ENCODE measurements around the gene PPM1D.
"Not testable (repeated sequence)": the region's sequence is repeated elsewhere in the genome, so short reads cannot be mapped to it uniquely, and the experiment has no call there.

The PPM1D gene

GRCh38 chr17:60671482-60671881 is 71.5 kb downstream of the PPM1D start:
- H3K27me3 ChIP-seq (ENCODE audit: control insufficient read depth, insufficient read depth, low read length) = no peaks in the 10 kb centered on the region
- no peaks in the 10 kb centered on the region for H3K36me3 ChIP-seq (ENCODE audit: control insufficient read depth, insufficient read depth, low read length)
- no peak overlapping the region for H3K4me3 ChIP-seq (ENCODE audit: low read depth, low read length)
- H3K9ac ChIP-seq (ENCODE audit: low read depth, low read length) = no peak overlapping the region
- no peaks in the 10 kb centered on the region for H3K4me1 ChIP-seq (ENCODE audit: control insufficient read depth, insufficient read depth, low read length)
- no peak overlapping the region for H3K27ac ChIP-seq (ENCODE audit: low read depth, low read length)
- H3K9me3 ChIP-seq (ENCODE audit: control insufficient read depth, insufficient read depth, low read length) = no peaks in the 10 kb centered on the region

DNA sequence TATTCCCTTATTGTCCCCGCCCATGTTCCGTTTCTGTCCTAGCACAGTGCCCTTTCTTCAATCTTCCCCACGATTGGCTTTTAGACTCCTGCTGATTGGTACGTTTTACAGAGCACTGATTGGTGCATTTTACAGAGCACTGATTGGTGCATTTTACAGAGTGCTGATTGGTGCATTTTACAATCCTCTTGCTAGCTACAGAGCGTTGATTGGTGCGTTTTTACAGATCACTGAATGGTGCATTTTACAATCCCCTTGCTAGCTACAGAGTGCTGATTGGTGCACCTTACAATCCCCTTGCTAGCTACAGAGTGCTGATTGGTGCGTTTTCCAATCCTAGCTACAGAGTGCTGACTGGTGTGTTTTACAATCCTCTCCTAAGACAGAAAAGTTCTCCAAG is 74.6 kb downstream of the PPM1D start:
- H3K9me3 ChIP-seq (ENCODE audit: control insufficient read depth, insufficient read depth, low read length); H3K36me3 ChIP-seq (ENCODE audit: control insufficient read depth, insufficient read depth, low read length); H3K27ac ChIP-seq (ENCODE audit: low read depth, low read length): not testable (repeated sequence)

DNA sequence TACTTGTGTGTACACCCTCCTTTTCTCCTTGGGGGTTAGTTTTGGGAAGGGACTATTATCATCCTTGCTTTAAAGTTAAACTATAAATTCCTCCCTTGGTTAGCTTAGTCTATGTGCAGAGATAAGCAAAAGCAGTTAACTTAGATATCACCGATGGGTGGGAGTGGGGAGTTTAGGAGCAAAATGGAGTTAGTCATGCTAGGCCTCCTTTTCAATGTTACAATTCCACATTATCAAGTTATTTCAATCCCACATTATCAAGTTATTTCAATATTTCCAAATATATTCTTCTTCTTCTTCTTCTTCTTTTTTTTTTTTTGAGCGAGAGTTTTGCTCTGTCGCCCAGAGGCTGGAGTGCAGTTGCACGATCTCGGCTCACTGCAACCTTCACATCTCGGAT is 76.0 kb downstream of the PPM1D start:
- Histone ChIP-seq H3K36me3 (ENCODE audit: control insufficient read depth, insufficient read depth, low read length) (no peaks in the 10 kb centered on the region), H3K9me3 (ENCODE audit: control insufficient read depth, insufficient read depth, low read length) (no peaks in the 10 kb centered on the region), H3K4me3 (ENCODE audit: low read depth, low read length) (no peak overlapping the region)

More for the DNA sequence above, 74.6 kb downstream of the PPM1D start:
- not testable (repeated sequence) for H3K4me3 ChIP-seq (ENCODE audit: low read depth, low read length); H3K27me3 ChIP-seq (ENCODE audit: control insufficient read depth, insufficient read depth, low read length); H3K4me1 ChIP-seq (ENCODE audit: control insufficient read depth, insufficient read depth, low read length); H3K9ac ChIP-seq (ENCODE audit: low read depth, low read length)

DNA sequence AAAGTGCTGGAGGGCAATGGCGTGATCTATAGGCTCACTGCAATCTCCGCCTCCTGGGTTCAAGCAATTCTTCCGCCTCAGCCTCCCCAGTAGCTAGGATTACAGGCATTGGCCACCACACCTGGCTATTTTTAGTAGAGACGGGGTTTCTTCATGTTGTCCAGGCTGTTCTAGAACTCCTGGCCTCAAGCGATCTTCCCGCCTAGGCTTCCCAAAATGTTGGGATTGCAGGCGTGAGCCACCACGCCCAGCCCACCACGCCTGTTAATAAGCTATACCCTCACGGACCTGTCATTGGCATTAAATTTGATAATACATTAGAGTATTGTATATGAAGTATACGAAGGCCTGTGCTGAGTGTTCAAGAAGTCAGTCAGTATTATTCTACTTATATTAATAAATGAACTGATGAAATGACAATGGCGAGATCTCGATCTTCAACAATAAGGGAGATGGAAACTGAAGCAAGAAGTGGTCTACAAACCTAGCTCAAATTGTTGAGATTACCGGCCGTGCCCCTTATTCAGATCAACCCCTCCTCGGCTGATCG is 76.8 kb downstream of the PPM1D start:
- Histone ChIP-seq H3K4me3 (ENCODE audit: low read depth, low read length) (peak overlapping the region; percentile 78), H3K27ac (ENCODE audit: low read depth, low read length) (no peak overlapping the region), H3K9ac (ENCODE audit: low read depth, low read length) (no peak overlapping the region), H3K4me1 (ENCODE audit: control insufficient read depth, insufficient read depth, low read length) (peaks cover 4% of the 10 kb centered on the region; the same call in 1 of the 2 replicates), H3K9me3 (ENCODE audit: control insufficient read depth, insufficient read depth, low read length) (no peaks in the 10 kb centered on the region), H3K27me3 (ENCODE audit: control insufficient read depth, insufficient read depth, low read length) (no peaks in the 10 kb centered on the region), H3K36me3 (ENCODE audit: control insufficient read depth, insufficient read depth, low read length) (no peaks in the 10 kb centered on the region)

More for the DNA sequence above, 76.0 kb downstream of the PPM1D start:
- H3K27me3 ChIP-seq (ENCODE audit: control insufficient read depth, insufficient read depth, low read length) = no peaks in the 10 kb centered on the region
- no peak overlapping the region for H3K9ac ChIP-seq (ENCODE audit: low read depth, low read length)
- H3K27ac ChIP-seq (ENCODE audit: low read depth, low read length) = no peak overlapping the region
- H3K4me1 ChIP-seq (ENCODE audit: control insufficient read depth, insufficient read depth, low read length) = peaks cover 4% of the 10 kb centered on the region; the same call in 1 of the 2 replicates

DNA sequence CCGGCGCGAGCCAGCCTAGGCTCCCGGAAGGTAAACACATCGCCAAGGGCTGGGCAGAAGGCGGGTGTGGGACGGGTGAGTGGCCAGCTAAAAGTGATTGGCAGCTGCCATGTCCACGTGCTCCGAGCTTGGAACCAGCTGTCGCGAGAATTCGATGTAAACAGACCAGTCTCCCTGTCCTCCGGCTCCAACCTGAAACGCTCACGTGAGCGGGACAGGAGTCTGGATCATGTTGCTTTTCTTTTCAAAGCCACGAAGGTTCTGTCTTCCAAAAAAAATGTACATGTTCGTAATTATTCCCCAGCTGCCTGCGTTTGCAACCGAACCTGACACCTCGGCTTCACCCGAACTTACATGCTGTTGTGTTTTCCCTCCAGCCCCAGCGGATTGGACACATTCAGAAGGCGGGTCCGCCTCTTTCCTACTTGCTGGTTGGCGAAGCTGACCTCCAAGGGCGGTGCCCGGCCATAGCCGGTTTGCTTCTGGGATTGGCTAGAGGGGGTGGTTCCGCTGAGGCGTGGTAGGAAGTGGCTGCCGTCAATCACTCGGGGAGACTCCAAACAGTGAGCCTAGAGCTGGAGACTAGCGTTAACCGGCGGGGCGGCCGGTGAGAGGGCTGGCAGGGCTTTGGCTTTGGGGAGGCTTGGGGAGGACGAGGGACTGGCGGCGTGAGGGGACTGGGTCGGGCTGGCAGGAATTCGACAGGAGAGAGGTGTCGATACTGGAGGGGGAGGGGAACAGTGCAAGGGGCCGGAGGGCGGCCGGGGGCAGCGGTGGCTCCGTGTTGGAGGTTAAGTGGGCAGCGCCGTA is 77.5 kb downstream of the PPM1D start, which contains the start of gene BCAS3:
Gene BCAS3 (plus strand): TSS at position 544 of the 810 bp plus-strand sequence.
- Histone ChIP-seq H3K27me3 (ENCODE audit: control insufficient read depth, insufficient read depth, low read length) (no peaks in the 10 kb centered on the region), H3K27ac (ENCODE audit: low read depth, low read length) (peak within 1 kb of the TSS; percentile 67), H3K9ac (ENCODE audit: low read depth, low read length) (peak within 1 kb of the TSS; percentile 50; the same call in 1 of the 2 replicates)

GRCh38 chr17:60678118-60678444 is 78.1 kb downstream of the PPM1D start:
- Histone ChIP-seq H3K9ac (ENCODE audit: low read depth, low read length) (peak overlapping the region; percentile 50; the same call in 1 of the 2 replicates), H3K4me3 (ENCODE audit: low read depth, low read length) (peak overlapping the region; percentile 78), H3K4me1 (ENCODE audit: control insufficient read depth, insufficient read depth, low read length) (peaks cover 4% of the 10 kb centered on the region; the same call in 1 of the 2 replicates), H3K36me3 (ENCODE audit: control insufficient read depth, insufficient read depth, low read length) (no peaks in the 10 kb centered on the region), H3K27me3 (ENCODE audit: control insufficient read depth, insufficient read depth, low read length) (no peaks in the 10 kb centered on the region), H3K27ac (ENCODE audit: low read depth, low read length) (peak overlapping the region; percentile 67), H3K9me3 (ENCODE audit: control insufficient read depth, insufficient read depth, low read length) (no peaks in the 10 kb centered on the region)

More for the DNA sequence above, 77.5 kb downstream of the PPM1D start, which contains the start of gene BCAS3:
- no peaks in the 10 kb centered on the region for H3K9me3 ChIP-seq (ENCODE audit: control insufficient read depth, insufficient read depth, low read length)
- no peaks in the 10 kb centered on the region for H3K36me3 ChIP-seq (ENCODE audit: control insufficient read depth, insufficient read depth, low read length)
- H3K4me3 ChIP-seq (ENCODE audit: low read depth, low read length) = peak within 1 kb of the TSS; percentile 78
- peaks cover 4% of the 10 kb centered on the region; the same call in 1 of the 2 replicates for H3K4me1 ChIP-seq (ENCODE audit: control insufficient read depth, insufficient read depth, low read length)

GRCh38 chr17:60679287-60679686 is 79.3 kb downstream of the PPM1D start:
- Histone ChIP-seq H3K9ac (ENCODE audit: low read depth, low read length) (no peak overlapping the region), H3K27ac (ENCODE audit: low read depth, low read length) (no peak overlapping the region), H3K4me3 (ENCODE audit: low read depth, low read length) (no peak overlapping the region), H3K4me1 (ENCODE audit: control insufficient read depth, insufficient read depth, low read length) (peaks cover 4% of the 10 kb centered on the region; the same call in 1 of the 2 replicates), H3K27me3 (ENCODE audit: control insufficient read depth, insufficient read depth, low read length) (no peaks in the 10 kb centered on the region), H3K36me3 (ENCODE audit: control insufficient read depth, insufficient read depth, low read length) (no peaks in the 10 kb centered on the region), H3K9me3 (ENCODE audit: control insufficient read depth, insufficient read depth, low read length) (no peaks in the 10 kb centered on the region)

- Histone ChIP-seq H3K36me3 (ENCODE audit: control insufficient read depth, insufficient read depth, low read length) (no peaks in the 10 kb centered on the region), H3K4me3 (ENCODE audit: low read depth, low read length) (no peak overlapping the region), H3K9me3 (ENCODE audit: control insufficient read depth, insufficient read depth, low read length) (no peaks in the 10 kb centered on the region), H3K9ac (ENCODE audit: low read depth, low read length) (no peak overlapping the region), H3K4me1 (ENCODE audit: control insufficient read depth, insufficient read depth, low read length) (peaks cover 4% of the 10 kb centered on the region; the same call in 1 of the 2 replicates), H3K27me3 (ENCODE audit: control insufficient read depth, insufficient read depth, low read length) (no peaks in the 10 kb centered on the region), H3K27ac (ENCODE audit: low read depth, low read length) (no peak overlapping the region)
These were observed 80.8 kb downstream of the PPM1D start for GRCh38 chr17:60680754-60681153.

DNA sequence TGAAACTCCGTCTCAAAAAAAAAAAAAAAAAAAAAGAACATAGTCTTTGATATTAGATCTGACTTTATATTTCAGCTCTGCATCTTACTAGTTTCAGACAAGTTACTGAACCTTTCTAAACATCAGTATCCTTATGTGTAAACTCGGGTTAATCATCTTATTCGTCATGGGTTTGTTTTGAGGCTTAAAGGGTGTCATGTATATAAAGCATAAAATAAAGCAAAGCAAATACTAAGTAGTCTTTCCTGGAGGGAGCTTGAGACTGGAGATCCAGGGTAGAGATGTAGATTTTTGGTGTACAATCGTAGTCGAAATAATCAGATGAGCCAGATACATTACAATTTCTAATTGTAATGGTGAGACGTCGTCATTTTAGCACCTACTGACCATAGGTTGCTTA is 85.4 kb downstream of the PPM1D start:
- H3K27ac ChIP-seq (ENCODE audit: low read depth, low read length) = no peak overlapping the region
- H3K27me3 ChIP-seq (ENCODE audit: control insufficient read depth, insufficient read depth, low read length) = no peaks in the 10 kb centered on the region
- H3K36me3 ChIP-seq (ENCODE audit: control insufficient read depth, insufficient read depth, low read length) = no peaks in the 10 kb centered on the region

DNA sequence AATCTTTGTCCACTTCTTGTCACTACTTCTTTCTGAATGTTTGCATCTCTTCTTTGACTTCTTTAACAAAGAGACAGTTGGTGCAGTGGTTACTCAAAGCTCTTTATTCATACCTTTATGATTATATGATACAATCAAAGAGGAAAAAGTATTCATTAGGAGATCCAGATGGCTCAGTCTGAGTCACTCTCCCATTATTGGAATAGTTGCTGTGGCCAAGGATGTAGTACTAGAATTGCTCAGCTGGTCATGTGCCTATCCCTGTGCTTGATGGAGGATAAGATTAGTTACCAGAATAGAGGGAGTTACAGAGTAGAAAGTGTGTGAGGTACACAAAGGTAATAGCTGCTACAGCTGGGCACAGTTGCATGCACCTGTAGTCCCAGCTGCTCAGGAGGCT is 96.0 kb downstream of the PPM1D start:
- Histone ChIP-seq H3K4me3 (ENCODE audit: low read depth, low read length) (no peak overlapping the region), H3K9ac (ENCODE audit: low read depth, low read length) (no peak overlapping the region), H3K4me1 (ENCODE audit: control insufficient read depth, insufficient read depth, low read length) (no peaks in the 10 kb centered on the region), H3K27ac (ENCODE audit: low read depth, low read length) (no peak overlapping the region), H3K27me3 (ENCODE audit: control insufficient read depth, insufficient read depth, low read length) (no peaks in the 10 kb centered on the region), H3K9me3 (ENCODE audit: control insufficient read depth, insufficient read depth, low read length) (no peaks in the 10 kb centered on the region), H3K36me3 (ENCODE audit: control insufficient read depth, insufficient read depth, low read length) (no peaks in the 10 kb centered on the region)

More for the DNA sequence above, 85.4 kb downstream of the PPM1D start:
- H3K9ac ChIP-seq (ENCODE audit: low read depth, low read length) = no peak overlapping the region
- H3K9me3 ChIP-seq (ENCODE audit: control insufficient read depth, insufficient read depth, low read length) = no peaks in the 10 kb centered on the region
- no peak overlapping the region for H3K4me3 ChIP-seq (ENCODE audit: low read depth, low read length)
- H3K4me1 ChIP-seq (ENCODE audit: control insufficient read depth, insufficient read depth, low read length) = no peaks in the 10 kb centered on the region

- Histone ChIP-seq H3K9ac (ENCODE audit: low read depth, low read length) (no peak overlapping the region), H3K27me3 (ENCODE audit: control insufficient read depth, insufficient read depth, low read length) (no peaks in the 10 kb centered on the region), H3K4me1 (ENCODE audit: control insufficient read depth, insufficient read depth, low read length) (no peaks in the 10 kb centered on the region), H3K36me3 (ENCODE audit: control insufficient read depth, insufficient read depth, low read length) (no peaks in the 10 kb centered on the region), H3K27ac (ENCODE audit: low read depth, low read length) (no peak overlapping the region), H3K9me3 (ENCODE audit: control insufficient read depth, insufficient read depth, low read length) (no peaks in the 10 kb centered on the region), H3K4me3 (ENCODE audit: low read depth, low read length) (no peak overlapping the region)
These were observed 99.1 kb downstream of the PPM1D start for GRCh38 chr17:60699090-60699489.
